Osteoblast (primary cell): ENCODE measurements around the gene EIF2B2. TPM values are rescaled to one million over a fixed set of nuclear protein-coding genes. Genes with fewer than 3 reads are reported as not detected.

ENCODE experiments used
- DNase-seq: peaks from one replicate; pipeline ENCODE4 v3.0.0; 2011; ENCODE audit warnings: low spot score, mixed read lengths; ENCODE audit not compliant: insufficient read length; ENCODE audit errors: missing footprints
- H2AFZ ChIP-seq: 2 replicates; pipeline ENCODE4 v1.6.0; 2011; ENCODE audit warnings: mild to moderate bottlenecking, low read length
- H3K27ac ChIP-seq: 2 replicates; pipeline ENCODE4 v1.5.1; 2011; ENCODE audit warnings: mild to moderate bottlenecking, low read depth, low read length, moderate library complexity
- H3K27me3 ChIP-seq: 2 replicates; pipeline ENCODE4 v1.6.0; 2012; ENCODE audit warnings: mild to moderate bottlenecking, control low read depth, inconsistent platforms, low read length, moderate library complexity; ENCODE audit not compliant: insufficient read depth
- H3K36me3 ChIP-seq: 2 replicates; pipeline ENCODE4 v1.5.1; 2011; ENCODE audit warnings: mild to moderate bottlenecking, low read length, control low read depth, moderate library complexity; ENCODE audit not compliant: insufficient read depth
- H3K4me1 ChIP-seq: 2 replicates; pipeline ENCODE4 v1.5.1; 2011; ENCODE audit warnings: mild to moderate bottlenecking, low read length, control low read depth, moderate library complexity; ENCODE audit not compliant: insufficient read depth
- H3K4me2 ChIP-seq: 2 replicates; pipeline ENCODE4 v1.6.0; 2011; ENCODE audit warnings: mild to moderate bottlenecking, low read length; ENCODE audit not compliant: insufficient read depth
- H3K4me3 ChIP-seq: fragments of 200-600 bp; sonication (generic); 3 replicates; pipeline ENCODE4 v1.5.1; 2012; ENCODE audit warnings: mild to moderate bottlenecking, low read length, inconsistent platforms; ENCODE audit not compliant: insufficient read depth
- H3K79me2 ChIP-seq: 2 replicates; pipeline ENCODE4 v1.6.0; 2012; ENCODE audit warnings: mild to moderate bottlenecking, low read length, control low read depth, inconsistent platforms; ENCODE audit not compliant: insufficient read depth
- H3K9me3 ChIP-seq: 2 replicates; pipeline ENCODE4 v1.5.1; 2011; ENCODE audit warnings: low read depth, low read length, control low read depth
- H4K20me1 ChIP-seq: 2 replicates; pipeline ENCODE4 v1.6.0; 2012; ENCODE audit warnings: mild to moderate bottlenecking, low read length, control low read depth; ENCODE audit not compliant: insufficient read depth
- total RNA-seq: library from RNA; depleted of rRNA; stranded (reverse); fragments of >200 nt; gene quantifications from 2 replicates; pipeline ENCODE4 v1.2.3, GENCODE V29; 2012
- TF ChIP-seq, protein P1 (sequence below): IDR thresholded peaks from 2 replicates; pipeline ENCODE4 v1.5.1; 2011; ENCODE audit warnings: mild to moderate bottlenecking, low read depth, low read length, moderate library complexity; ENCODE audit errors: extremely low read depth

EIF2B2 gene
- total RNA-seq, 1 donor: 39.4 TPM

DNA sequence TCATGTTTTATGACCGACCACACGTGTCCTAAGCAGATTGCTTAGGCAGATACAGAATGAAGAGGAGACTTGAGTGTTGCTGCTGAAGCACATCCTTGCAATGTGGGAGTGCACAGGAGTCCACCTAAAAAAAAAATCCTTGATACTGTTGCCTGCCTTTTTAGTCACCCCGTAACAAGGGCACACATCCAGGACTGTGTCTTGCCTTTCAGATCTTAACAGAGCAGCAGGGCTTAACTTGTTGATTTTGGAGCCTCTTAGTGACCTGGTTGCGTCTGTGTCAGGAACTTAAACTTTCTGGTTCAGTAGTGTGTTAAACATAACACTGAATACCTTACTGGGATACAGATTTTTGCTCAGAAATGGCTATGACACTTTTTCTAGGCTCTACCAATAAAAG lies 6.5 kb downstream of the EIF2B2 start:
- Histone ChIP-seq H2AFZ (no peak overlapping the region), H3K4me1 (peaks cover 24% of the 10 kb centered on the region), H3K9me3 (no peaks in the 10 kb centered on the region), H3K4me2 (no peak overlapping the region), H3K4me3 (no peak overlapping the region), H4K20me1 (peaks cover 3% of the 10 kb centered on the region), H3K27ac (no peak overlapping the region), H3K36me3 (peaks cover 62% of the 10 kb centered on the region), H3K79me2 (peaks cover 19% of the 10 kb centered on the region), H3K27me3 (no peaks in the 10 kb centered on the region)
- DNase-seq: no peak
- TF ChIP-seq, protein P1, sequence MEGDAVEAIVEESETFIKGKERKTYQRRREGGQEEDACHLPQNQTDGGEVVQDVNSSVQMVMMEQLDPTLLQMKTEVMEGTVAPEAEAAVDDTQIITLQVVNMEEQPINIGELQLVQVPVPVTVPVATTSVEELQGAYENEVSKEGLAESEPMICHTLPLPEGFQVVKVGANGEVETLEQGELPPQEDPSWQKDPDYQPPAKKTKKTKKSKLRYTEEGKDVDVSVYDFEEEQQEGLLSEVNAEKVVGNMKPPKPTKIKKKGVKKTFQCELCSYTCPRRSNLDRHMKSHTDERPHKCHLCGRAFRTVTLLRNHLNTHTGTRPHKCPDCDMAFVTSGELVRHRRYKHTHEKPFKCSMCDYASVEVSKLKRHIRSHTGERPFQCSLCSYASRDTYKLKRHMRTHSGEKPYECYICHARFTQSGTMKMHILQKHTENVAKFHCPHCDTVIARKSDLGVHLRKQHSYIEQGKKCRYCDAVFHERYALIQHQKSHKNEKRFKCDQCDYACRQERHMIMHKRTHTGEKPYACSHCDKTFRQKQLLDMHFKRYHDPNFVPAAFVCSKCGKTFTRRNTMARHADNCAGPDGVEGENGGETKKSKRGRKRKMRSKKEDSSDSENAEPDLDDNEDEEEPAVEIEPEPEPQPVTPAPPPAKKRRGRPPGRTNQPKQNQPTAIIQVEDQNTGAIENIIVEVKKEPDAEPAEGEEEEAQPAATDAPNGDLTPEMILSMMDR: no peak

DNA sequence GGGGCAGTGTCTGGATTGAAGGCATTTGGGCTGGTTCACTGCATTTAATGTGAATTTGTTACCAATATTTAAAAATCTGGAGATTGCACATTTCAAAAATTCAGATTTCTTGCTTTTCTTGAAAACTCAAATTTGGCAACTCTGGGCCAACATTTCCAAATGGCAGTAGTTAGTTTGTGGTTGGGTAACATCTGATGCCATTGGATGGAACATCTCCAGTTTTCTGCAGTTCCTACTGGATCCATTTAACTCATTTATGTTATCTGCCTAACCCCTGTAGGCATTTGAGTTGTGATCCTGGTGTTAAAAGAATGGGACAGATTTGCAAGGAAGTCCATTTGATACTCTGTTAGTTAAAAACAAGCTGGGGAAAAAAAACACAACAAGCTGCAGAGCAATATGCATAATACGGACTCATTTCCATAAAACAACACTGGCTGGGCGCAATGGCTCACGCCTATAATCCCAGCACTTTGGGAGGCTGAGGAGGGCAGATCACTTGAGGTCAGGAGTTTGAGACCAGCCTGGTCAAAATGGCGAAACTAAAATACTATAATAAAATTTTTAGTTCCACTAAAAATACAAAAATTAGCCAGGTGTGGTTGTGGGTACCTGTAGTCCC lies 7.9 kb downstream of the EIF2B2 start:
- H3K27ac ChIP-seq: peak overlapping the region; percentile 70
- no peaks in the 10 kb centered on the region for H3K27me3 ChIP-seq
- DNase-seq: no peak
- H3K79me2 ChIP-seq: peaks cover 10% of the 10 kb centered on the region
- TF ChIP-seq, protein P1: no peak
- peaks cover 22% of the 10 kb centered on the region for H3K4me1 ChIP-seq
- no peak overlapping the region for H2AFZ ChIP-seq
- peaks cover 3% of the 10 kb centered on the region for H4K20me1 ChIP-seq
- H3K9me3 ChIP-seq: no peaks in the 10 kb centered on the region
- no peak overlapping the region for H3K4me2 ChIP-seq
- peaks cover 69% of the 10 kb centered on the region for H3K36me3 ChIP-seq
- no peak overlapping the region for H3K4me3 ChIP-seq

DNA sequence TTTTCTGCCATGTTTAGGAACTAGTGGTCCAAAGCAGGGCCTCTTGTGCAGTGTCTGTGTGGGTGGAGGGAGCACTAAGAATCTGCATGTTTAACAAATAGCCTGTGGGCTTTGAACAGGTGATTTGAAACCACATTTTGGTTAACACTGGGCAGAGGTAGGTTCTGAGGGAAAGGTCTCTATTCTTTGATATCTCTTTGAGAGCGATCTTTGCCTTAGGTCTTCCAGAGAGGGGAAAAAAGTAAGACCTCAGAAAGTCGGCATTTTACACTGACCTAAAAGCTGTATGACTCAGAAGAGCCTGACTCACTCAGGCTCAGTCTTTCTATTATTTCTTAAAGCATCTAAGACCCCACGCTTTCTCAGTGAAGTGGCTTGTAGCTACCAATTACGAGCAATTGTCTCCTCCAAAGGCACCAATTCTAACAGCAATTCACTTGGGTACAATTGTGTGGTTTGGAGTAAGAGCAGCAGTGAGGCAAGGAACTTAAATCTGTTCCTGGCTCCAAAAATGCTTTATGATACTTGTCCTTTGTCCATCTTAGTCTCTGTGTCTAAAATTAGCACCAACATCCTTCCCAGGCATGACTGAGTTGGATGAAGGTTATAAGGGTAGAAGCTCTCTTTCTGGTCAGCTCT lies 8.8 kb downstream of the EIF2B2 start:
- H4K20me1 ChIP-seq: peaks cover 3% of the 10 kb centered on the region
- peak overlapping the region; percentile 69 for H3K4me2 ChIP-seq
- H3K4me1 ChIP-seq: peaks cover 22% of the 10 kb centered on the region
- peak overlapping the region; percentile 63 for H2AFZ ChIP-seq
- H3K79me2 ChIP-seq: peaks cover 9% of the 10 kb centered on the region
- H3K9me3 ChIP-seq: no peaks in the 10 kb centered on the region
- H3K27me3 ChIP-seq: no peaks in the 10 kb centered on the region
- peak overlapping the region; percentile 34 for H3K4me3 ChIP-seq
- H3K27ac ChIP-seq: peak overlapping the region; percentile 70
- peak; percentile 82 for DNase-seq
- peaks cover 63% of the 10 kb centered on the region for H3K36me3 ChIP-seq
- TF ChIP-seq, protein P1: no peak

DNA sequence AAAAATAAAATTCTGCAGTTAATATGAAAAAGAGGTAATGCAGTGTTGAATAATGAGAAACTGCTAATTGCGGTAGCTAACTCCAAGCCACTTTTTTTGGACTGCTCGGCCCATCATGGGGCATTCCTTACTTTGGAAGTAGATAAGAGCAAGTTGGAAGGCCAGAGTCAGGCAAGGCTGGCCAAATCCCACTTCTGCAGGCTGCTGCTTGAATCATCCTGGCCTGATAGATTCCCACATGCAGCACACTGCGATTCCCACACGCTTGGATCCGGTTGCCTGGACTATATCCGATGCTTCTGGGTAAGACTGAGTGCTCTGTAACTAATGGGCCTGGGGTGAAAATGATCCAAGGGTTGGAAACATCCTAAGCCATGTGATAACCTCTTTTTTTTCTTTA lies 10.6 kb downstream of the EIF2B2 start:
- H3K27me3 ChIP-seq: no peaks in the 10 kb centered on the region
- H3K4me3 ChIP-seq: no peak overlapping the region
- no peak overlapping the region for H3K4me2 ChIP-seq
- DNase-seq: no peak
- no peak overlapping the region for H3K27ac ChIP-seq
- H3K36me3 ChIP-seq: peaks cover 60% of the 10 kb centered on the region
- H3K79me2 ChIP-seq: no peaks in the 10 kb centered on the region
- TF ChIP-seq, protein P1: no peak
- peaks cover 22% of the 10 kb centered on the region for H3K4me1 ChIP-seq
- H4K20me1 ChIP-seq: no peaks in the 10 kb centered on the region
- H2AFZ ChIP-seq: no peak overlapping the region
- no peaks in the 10 kb centered on the region for H3K9me3 ChIP-seq
